CD4-positive, alpha-beta memory T cell (primary cell): ENCODE measurements around the gene GUSB. TPM values are rescaled to one million over a fixed set of nuclear protein-coding genes. Genes with fewer than 3 reads are reported as not detected.

Experiments
- polyA plus RNA-seq, 2 donors: library from polyadenylated mRNA; unstranded; fragments of 300-500 nt; fragmentation: Illumina TruSeq; gene quantifications; one replicate each; pipeline ENCODE4 v1.2.3, GENCODE V29; 2021
- total RNA-seq, 2 experiments: library from RNA; stranded (reverse); gene quantifications; one replicate each; pipeline ENCODE4 v1.2.3, GENCODE V29; 2021

The GUSB gene
- total and polyA plus RNA-seq, 4 experiments from 2014 or later: 48.0 to 63.5 (median 50.6) TPM

Other genes starting within 250 kb of the GUSB start
- 10 to 100 TPM; 11.3 to 12.6 TPM for gene VKORC1L1, start 109.1 kb downstream of the GUSB start, total RNA-seq
- gene VKORC1L1, start 109.1 kb downstream of the GUSB start, polyA plus RNA-seq: 1 to 10 TPM; 2.2 to 4.0 TPM
- 10 to 100 TPM; 11.8 to 13.7 TPM for gene ASL, start 93.6 kb upstream of the GUSB start, total RNA-seq
- gene ASL, start 93.6 kb upstream of the GUSB start, polyA plus RNA-seq: 10 to 100 TPM; 10.8 to 15.2 TPM
- 10 to 100 TPM; 32.8 to 36.8 TPM for gene CRCP, start 132.6 kb upstream of the GUSB start, total RNA-seq
- gene CRCP, start 132.6 kb upstream of the GUSB start, polyA plus RNA-seq: 10 to 100 TPM; 21.2 to 42.3 TPM
- 1 to 10 TPM in 1 of 2 experiments, under 1 TPM in 1; 0.91 to 1.2 TPM for gene TPST1, start 223.1 kb upstream of the GUSB start, total RNA-seq
- 1 to 10 TPM in 1 of 2 donors, under 1 TPM in 1; 0.24 to 1.0 TPM for gene TPST1, start 223.1 kb upstream of the GUSB start, polyA plus RNA-seq